Measurements from ENCODE around the gene CDH1.

Gene CDH1

DNA sequence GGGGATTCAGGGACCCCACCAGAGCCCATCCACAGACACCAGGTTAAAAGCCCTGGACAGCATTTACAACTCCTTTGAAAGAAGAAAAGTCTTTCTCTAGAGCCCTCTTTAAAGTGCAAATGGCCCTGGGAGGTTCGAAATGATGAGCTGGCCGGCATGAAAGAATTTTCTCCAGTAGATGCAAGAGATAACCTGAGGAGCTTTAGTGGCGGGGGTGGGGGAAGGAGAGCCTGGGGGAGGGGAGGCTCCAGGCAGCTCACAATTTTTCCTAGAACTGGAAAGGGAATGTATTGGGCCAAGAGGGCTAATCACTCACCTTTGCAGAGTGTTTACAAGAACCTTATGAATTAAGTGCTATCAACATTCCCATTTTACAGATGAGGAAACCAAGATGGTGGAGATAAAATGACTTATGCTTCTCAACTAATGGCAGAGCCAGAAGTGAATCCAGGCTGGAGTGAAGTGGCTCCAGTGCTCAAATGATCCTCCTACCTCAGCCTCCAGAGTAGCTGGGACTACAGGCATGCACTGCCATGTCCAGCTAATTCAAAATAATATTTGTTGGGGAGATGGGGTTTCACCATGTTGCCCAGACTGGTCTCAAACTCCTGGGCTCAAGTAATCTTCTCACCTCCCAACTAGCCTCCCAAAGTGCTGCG, 4.2 kb upstream of the CDH1 start:
- DNase-seq, result no peak

DNA sequence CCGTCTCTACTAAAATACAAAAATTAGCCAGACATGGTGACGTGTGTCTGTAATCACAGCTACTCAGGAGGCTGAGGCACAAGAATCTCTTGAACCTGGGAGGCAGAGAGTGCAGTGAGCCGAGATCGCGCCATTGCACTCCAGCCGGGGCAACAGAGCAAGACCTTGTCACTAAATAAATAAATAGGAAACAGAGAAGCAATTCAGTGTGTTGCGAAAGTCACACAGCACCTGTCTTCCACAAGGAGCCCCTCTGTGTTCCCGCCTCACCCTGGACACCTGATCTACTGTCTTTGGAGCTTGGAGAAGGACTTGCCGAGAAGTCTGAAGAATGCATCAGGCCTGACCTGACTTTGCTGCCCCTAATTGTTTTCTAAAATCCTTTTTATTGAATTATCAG, 3.5 kb upstream of the CDH1 start:
- no peak for DNase-seq

DNA sequence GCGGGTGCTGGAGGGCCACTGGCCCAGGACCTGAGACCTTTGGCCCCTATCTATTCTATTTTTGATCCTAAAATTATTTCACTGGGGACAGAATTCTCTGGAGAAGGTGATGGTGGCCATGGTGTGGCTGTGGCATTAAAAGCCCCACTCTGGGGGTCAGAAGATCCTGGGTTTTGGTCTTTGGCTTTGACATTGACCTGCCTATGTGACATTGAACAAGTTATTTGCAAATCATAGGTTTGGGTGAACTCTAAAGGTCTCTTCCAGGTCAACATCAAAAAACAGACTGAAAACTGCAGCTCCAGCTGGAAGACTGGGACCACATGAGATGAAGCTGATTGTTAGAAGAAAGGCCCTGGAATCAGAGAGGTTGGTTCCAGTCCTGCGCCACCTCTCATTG, 2.3 kb upstream of the CDH1 start:
- DNase-seq, result no peak

DNA sequence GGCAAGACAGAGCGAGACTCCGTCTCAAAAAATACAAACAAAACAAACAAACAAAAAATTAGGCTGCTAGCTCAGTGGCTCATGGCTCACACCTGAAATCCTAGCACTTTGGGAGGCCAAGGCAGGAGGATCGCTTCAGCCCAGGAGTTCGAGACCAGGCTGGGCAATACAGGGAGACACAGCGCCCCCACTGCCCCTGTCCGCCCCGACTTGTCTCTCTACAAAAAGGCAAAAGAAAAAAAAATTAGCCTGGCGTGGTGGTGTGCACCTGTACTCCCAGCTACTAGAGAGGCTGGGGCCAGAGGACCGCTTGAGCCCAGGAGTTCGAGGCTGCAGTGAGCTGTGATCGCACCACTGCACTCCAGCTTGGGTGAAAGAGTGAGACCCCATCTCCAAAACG, 531 bp upstream of the CDH1 start:
- DNase-seq, result no peak

- DNase-seq, result no peak
Measured at GRCh38 chr16:68737730-68738629, 888 bp downstream of the CDH1 start.

DNA sequence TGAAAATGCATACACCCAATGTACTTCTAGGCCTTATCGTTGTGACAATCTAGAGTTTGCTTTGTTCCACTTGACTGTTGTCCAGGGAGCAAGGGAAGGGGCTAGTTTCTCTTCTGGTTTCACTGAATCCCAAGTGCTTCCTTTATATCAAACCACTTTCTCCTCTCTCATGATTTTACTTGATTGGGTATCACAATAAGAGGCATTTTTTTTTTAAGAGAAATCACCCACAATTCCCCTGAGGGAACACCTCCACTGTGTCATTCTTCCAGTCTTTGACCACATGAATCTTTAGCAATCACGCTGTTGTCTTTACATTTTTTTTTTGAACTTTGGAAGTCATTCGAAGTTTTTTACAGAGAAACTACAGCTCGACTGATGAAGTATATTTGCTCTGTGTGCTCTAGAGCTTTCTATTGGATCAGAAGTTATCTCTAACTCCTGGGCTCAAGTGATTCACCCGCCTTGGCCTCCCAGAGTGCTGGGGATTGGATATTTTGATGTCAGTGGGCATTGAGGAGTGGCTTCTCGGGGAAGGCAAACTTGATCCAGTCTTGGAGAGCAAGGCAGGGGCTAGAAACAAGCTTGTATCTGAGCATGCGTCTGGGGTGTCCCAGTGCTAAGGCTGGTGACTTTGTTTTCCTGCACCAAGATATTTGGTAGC, 3.0 kb downstream of the CDH1 start:
- DNase-seq, result peak; percentile 16

GRCh38 chr16:68740628-68741346, 3.7 kb downstream of the CDH1 start:
- no peak for DNase-seq

DNA sequence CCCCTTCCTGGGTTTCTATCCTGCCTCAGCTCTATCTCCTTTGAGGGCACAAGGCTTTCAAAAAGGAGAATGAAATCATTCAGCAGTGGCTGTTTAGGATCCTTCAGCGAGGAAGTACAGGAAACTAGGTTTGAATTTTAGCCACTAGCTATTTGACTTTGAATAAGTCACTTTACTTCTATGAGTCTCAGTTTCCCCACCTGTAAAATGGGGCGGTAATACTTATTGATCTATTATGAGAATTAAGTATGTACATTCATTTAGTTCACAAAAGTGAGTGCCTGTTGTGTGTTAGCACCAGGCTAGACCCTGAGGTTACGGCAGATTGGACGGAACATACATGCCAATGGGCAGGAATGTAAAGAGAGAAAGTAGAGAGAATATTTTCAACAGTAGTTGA, 6.6 kb downstream of the CDH1 start:
- no peak for DNase-seq

DNA sequence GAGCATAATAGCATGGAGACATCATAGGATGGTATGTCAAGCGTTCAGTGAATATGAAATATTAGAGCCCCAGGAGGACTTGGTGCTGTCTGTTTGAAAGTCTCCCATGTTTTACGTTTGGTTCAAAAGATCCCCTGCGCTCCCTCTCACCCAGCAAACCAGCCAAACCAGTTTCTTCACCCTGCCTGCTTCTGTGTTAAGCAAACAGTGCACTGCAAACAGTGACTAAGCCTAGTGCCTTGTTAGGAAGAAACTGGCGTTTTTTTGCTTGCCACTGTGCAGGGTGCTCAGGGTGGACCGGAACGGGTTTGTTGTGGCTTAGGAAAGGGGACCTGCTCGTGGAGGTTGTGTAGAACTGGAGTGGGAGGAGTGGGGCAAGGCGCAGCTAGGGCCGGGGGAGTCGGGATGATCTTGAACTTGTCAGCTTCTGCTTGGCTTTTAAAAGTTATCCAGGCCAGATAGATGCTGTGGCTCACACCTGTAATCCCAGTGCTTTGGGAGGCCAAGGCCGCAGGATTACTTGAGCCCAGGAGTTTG, 7.7 kb downstream of the CDH1 start:
- no peak for DNase-seq

GRCh38 chr16:68746951-68747350, 9.9 kb downstream of the CDH1 start:
- DNase-seq, result no peak

DNA sequence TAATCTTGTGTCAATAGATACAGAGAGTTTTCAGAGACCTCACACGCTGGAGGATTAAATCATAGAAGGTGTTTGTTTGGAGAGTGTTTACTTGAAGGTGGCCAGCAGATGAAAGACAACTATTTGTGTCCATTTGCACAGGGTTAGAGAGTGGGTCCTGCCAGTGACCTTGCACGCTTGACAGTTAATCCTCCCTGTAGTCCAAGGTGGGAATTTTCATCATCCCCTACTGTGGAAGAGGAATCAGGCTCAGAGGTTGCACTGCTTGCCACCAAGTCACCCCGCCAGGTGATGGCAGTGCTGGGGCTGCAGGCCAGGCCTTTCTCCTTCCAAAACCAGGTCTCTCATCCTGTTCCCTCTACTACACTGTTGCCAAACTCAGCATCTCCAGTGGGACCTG, 12.3 kb downstream of the CDH1 start:
- no peak for DNase-seq

DNA sequence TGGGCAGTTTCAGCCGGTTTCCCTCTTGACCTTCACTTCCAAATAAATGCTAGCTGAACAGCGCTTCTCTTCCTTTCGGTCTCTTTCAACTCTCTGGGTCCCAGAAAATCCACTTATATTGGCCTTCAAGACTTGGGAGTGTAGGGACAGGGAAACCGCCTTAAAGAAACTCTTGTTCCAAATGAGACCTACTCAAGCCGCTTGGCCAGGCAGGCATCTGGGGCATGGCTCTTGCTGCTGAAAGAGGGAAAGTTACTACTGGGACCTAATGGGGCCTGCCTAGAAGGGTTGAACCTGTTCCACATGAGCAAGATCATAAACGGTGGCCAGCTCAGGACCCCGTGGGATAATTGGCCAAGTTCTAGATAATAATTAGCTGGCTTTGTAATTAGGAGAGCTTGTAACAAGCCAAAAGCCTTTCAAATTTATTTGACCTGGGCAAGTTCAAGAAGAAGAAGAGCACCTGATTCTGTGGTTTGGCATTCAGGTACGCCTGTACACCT, 13.2 kb downstream of the CDH1 start:
- DNase-seq, result no peak

- no peak for DNase-seq
Measured at GRCh38 chr16:68751160-68751559, 14.1 kb downstream of the CDH1 start.

- no peak for DNase-seq
Measured at GRCh38 chr16:68752602-68753001, 15.5 kb downstream of the CDH1 start.

DNA sequence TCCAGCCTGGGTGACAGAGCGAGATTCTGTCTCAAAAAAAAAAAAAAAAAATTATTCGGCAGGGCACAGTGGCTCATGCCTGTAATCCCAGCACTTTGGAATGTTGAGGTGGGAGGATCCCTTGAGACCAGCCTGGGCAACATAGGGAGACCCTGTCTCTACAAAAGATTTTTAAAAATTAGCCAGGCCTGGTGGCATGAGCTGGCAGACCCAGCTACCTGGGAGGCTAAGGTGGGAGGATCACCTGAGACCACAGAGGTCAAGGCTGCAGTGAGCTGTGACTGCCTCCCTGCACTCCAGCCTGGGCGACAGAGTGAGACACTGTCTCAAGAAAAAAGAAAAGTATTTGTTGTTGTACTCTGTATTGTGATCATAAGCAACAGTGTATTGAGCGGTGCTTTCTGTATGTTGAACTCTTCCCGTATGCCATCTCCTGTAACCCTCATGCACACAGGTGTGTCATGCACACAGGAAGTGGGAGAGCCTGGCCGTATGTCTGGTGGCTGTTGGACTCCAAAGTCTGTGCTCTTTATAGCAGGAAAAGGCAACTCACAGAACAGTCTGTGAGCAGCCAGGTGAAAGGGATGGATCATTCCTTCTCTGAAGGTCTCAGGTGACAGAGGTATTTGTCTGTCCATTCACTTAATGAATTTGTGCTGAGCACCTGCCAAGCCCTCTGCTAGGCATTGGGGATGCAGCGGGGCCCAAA, 17.1 kb downstream of the CDH1 start:
- no peak for DNase-seq

DNA sequence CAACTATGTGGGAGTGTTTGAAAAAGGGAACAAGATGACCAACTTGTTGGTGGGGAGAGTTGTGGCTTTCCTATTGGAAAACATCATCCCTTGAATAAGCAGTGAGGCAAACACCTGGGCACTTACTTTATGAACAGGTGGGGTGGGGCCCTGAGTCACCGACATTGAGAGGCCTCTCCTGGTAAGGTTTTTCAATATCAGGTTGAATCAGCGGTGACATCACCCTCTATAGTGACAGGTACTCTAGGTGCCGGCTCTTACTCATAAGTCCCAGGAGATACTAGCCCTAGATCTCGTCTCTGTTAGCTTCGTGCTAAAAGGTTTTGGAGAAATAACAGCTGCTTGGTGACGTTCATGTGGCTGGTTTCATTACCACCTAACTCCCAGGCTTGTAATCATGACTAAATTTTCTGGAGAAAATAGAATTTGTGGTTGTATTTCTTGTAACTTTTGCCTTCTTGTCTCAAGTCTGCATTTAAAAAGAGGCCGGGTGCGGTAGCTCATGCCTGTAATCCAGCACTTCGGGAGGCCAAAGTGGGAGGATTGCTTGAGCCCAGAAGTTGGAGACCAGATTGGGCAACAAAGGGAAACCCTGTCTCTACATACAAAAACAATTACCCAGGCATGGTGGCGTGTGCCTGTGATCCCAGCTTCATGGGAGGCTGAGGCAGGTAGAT, 19.3 kb downstream of the CDH1 start:
- DNase-seq, result peak; percentile 13

DNA sequence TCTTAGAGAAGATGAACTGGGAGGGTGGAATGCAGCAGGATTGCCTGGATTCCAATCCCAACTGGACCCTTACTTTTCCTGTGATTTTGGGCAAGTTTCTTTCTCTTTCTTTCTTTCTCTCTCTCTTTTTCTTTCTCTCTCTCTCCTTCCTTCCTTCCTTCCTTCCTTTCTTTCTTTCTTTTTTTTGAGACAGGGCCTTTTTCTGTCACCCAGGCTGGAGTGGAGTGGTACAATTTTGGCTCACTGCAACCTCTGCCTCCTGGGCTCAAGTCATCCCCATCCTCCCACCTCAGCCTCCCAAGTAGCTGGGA, 20.5 kb downstream of the CDH1 start:
- DNase-seq, result no peak

GRCh38 chr16:68759062-68759461, 22.0 kb downstream of the CDH1 start:
- DNase-seq, result no peak

DNA sequence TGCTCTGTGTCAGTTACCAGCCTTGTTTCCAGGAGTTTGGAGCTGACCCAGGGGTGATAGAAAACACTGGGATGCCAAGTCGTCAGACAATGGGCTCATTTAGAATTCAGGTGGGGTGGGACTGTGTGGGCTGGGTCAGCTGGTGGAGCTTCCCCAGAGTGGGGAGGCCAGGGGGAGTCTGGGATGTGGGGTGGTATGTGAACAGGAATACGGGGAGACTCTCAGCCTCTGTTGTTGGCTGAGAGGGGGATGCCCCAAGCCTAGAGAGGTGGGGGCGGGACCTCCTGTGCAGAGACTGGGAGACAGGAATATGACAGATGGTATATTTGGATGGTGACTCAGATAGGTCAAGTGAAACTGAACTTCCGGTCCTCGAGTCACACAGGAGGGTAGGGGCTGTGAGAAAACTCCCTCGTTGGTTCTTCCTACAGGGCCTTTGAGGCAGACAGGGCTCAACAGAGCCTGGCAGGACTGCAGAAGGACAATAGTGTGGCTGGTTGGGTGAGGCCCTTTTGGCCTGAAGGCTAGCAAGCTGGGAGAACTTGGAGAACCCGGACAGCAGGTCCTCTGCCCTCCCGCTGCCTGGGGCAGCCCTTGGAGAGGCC, 23.7 kb downstream of the CDH1 start:
- peak; percentile 41 for DNase-seq

GRCh38 chr16:68762996-68763756, 26.1 kb downstream of the CDH1 start:
- peak; percentile 75 for DNase-seq
